ENCODE measurements around the gene LAMA2. TPM values are rescaled to one million over a fixed set of nuclear protein-coding genes. Genes with fewer than 3 reads are reported as not detected.

LAMA2 gene
- total RNA-seq, 4 donors from 2014 or later, result 23.4 to 80.8 (median 28.2) TPM

DNA sequence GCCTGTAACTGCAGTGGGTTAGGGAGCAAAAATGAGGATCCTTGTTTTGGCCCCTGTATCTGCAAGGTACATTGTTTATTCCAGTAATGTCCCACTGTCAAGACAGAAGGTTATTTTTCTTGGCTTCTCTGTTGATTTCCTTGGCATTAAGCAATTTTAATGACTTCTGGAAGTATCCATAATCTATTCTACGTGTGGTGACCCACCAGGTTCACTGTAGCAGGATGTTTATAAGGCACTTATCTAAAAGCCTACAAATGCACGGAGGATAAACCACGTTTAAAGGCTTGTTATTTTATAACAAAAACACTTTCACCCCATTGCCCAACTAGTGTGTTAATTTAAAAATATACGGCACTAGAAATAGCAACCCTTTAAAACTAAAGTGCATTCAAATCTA is 294.9 kb downstream of the LAMA2 start:
- H3K4me3 ChIP-seq (ENCODE audit: low read depth, poor library complexity, severe bottlenecking), result no peak overlapping the region
- TF ChIP-seq POLR2A (IDR thresholded peaks at IDR 0.05), result no peak
- TF ChIP-seq, protein P1, sequence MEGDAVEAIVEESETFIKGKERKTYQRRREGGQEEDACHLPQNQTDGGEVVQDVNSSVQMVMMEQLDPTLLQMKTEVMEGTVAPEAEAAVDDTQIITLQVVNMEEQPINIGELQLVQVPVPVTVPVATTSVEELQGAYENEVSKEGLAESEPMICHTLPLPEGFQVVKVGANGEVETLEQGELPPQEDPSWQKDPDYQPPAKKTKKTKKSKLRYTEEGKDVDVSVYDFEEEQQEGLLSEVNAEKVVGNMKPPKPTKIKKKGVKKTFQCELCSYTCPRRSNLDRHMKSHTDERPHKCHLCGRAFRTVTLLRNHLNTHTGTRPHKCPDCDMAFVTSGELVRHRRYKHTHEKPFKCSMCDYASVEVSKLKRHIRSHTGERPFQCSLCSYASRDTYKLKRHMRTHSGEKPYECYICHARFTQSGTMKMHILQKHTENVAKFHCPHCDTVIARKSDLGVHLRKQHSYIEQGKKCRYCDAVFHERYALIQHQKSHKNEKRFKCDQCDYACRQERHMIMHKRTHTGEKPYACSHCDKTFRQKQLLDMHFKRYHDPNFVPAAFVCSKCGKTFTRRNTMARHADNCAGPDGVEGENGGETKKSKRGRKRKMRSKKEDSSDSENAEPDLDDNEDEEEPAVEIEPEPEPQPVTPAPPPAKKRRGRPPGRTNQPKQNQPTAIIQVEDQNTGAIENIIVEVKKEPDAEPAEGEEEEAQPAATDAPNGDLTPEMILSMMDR (IDR thresholded peaks at IDR 0.05), result no peak
- DNase-seq (ENCODE audit: low spot score in 2 of 2), result no peak
- intact Hi-C loops (cut with DNase I; ENCODE audit: low total_unique reads), result no loop called here
- WGBS, 2 donors, result 68 to 70% methylated on average over 4 of the region's 4 CpGs

DNA sequence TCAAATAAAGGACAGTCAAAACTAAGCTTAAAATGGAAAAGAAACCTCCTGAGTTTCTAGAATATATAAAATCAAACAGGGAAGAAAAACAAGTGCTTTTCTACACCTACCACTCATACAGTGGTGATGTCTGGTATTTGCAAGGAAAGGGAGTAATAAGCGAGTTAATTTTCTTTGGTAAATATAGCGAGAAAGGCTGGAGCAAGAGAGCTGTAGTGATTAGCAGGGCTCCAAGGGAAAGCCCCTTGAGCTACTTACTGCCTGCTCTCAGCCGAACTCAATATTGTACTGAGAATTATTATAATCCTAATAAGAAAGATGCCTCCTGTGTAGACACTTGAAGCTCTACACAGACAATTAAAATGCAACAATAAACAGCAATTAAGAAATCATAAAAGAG is 296.3 kb downstream of the LAMA2 start:
- H3K4me3 ChIP-seq (ENCODE audit: low read depth, poor library complexity, severe bottlenecking), result no peak overlapping the region
- WGBS, 2 donors, result 77 to 87% methylated on average over 3 of the region's 3 CpGs
- DNase-seq (ENCODE audit: low spot score in 2 of 2), result no peak
- intact Hi-C loops (cut with DNase I; ENCODE audit: low total_unique reads), result no loop called here
- TF ChIP-seq, protein P1 (IDR thresholded peaks at IDR 0.05), result no peak
- no peak for TF ChIP-seq POLR2A (IDR thresholded peaks at IDR 0.05)

- 57 to 64% methylated on average over 2 of the region's 2 CpGs for WGBS, 2 donors
- intact Hi-C loops (cut with DNase I; ENCODE audit: low total_unique reads), result no loop called here
- no peak for TF ChIP-seq POLR2A (IDR thresholded peaks at IDR 0.05)
- TF ChIP-seq, protein P1 (IDR thresholded peaks at IDR 0.05), result no peak
- H3K4me3 ChIP-seq (ENCODE audit: low read depth, poor library complexity, severe bottlenecking), result no peak overlapping the region
- DNase-seq (ENCODE audit: low spot score in 2 of 2), result no peak
Observed at GRCh38 chr6:129181001-129181400, 298.1 kb downstream of the LAMA2 start.

DNA sequence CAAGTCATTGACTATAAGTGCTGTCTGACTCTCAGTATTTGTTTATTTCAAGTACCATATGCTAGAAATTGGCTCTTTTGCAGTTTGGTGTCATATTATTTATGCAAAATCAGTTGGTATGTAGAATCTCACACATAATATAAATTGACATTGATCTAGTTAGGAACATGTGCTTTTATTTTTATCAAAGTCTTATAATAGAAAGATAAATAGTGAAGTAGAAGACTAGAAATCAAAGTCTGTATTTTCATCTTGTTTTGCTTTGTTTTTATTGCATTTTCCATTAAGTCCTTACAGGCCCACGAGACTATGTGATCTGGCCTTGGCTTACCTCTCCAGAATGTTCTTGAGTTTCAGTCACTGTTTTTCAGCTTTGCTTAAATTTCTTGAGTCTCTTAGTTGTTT is 300.3 kb downstream of the LAMA2 start:
- DNase-seq (ENCODE audit: low spot score in 2 of 2), result no peak
- WGBS, 2 donors, result 65 to 69% methylated on average over 1 of the region's 1 CpG
- intact Hi-C loops (cut with DNase I; ENCODE audit: low total_unique reads), result no loop called here
- no peak overlapping the region for H3K4me3 ChIP-seq (ENCODE audit: low read depth, poor library complexity, severe bottlenecking)
- no peak for TF ChIP-seq POLR2A (IDR thresholded peaks at IDR 0.05)
- TF ChIP-seq, protein P1 (IDR thresholded peaks at IDR 0.05), result no peak

DNA sequence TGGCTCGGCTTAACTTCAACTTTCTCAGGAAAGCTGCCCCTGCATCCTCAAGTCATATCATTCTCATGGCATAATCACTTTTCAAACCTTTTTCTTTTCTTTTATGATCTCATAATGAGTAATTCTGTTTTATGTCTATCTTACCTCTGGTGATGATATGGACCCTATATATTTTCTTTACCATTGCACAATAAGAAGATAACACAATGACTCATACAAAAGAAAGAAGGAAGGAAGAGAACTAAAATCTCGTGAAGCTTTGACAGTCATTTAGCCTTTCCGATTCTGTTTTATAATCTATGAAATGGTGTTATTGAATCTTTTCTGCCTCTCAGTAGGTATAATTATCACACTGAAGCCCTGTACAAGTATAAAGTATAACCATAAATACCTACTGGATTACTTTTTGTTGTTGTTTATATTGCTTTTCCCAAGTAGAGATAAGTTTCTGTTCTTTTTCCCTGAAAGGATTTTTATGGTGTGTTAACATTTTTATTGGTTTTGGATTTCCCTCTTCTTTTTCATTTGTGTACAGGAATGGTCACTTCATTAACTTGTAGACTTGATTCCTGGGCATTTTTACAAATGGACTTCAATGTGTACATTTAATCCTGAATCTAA is 300.9 kb downstream of the LAMA2 start:
- no peak overlapping the region for H3K4me3 ChIP-seq (ENCODE audit: low read depth, poor library complexity, severe bottlenecking)
- intact Hi-C loops (cut with DNase I; ENCODE audit: low total_unique reads), result no loop called here
- TF ChIP-seq, protein P1 (IDR thresholded peaks at IDR 0.05), result no peak
- no peak for TF ChIP-seq POLR2A (IDR thresholded peaks at IDR 0.05)
- WGBS, 2 donors, result 67 to 74% methylated on average over 3 of the region's 3 CpGs
- DNase-seq (ENCODE audit: low spot score in 2 of 2), result no peak

GRCh38 chr6:129184324-129184723 is 301.4 kb downstream of the LAMA2 start:
- DNase-seq (ENCODE audit: low spot score in 2 of 2), result no peak
- H3K4me3 ChIP-seq (ENCODE audit: low read depth, poor library complexity, severe bottlenecking), result no peak overlapping the region
- TF ChIP-seq, protein P1 (IDR thresholded peaks at IDR 0.05), result no peak
- no peak for TF ChIP-seq POLR2A (IDR thresholded peaks at IDR 0.05)
- intact Hi-C loops (cut with DNase I; ENCODE audit: low total_unique reads), result no loop called here
- 92% methylated on average over 3 of the region's 3 CpGs for WGBS, 2 donors
